ENCODE data around the gene PCP4.
A peak's percentile ranks its signal among the peaks of the same experiment; 100 is the strongest.

PCP4 gene

GRCh38 chr21:39867198-39867650, at the start of gene PCP4:
Gene PCP4, plus strand, starts transcription at chr21:39867438. Its CDS starts 64 bp downstream, at chr21:39867502.
- DNase-seq: peak; percentile 65

- DNase-seq: no peak
These were observed 48.7 kb upstream of the PCP4 start for GRCh38 chr21:39818557-39818956.

- no peak for DNase-seq
These were observed 45.2 kb upstream of the PCP4 start for GRCh38 chr21:39822042-39822441.

- no peak for DNase-seq
These were observed 42.0 kb upstream of the PCP4 start for GRCh38 chr21:39825250-39825649.

GRCh38 chr21:39834543-39834942, 32.7 kb upstream of the PCP4 start:
- no peak for DNase-seq

- no peak for DNase-seq
These were observed 29.3 kb upstream of the PCP4 start for GRCh38 chr21:39837861-39838359.

- no peak for DNase-seq
These were observed 26.7 kb upstream of the PCP4 start for GRCh38 chr21:39840373-39841097.

GRCh38 chr21:39842741-39843459, 24.3 kb upstream of the PCP4 start:
- DNase-seq: no peak

- no peak for DNase-seq
These were observed 23.8 kb upstream of the PCP4 start for GRCh38 chr21:39843483-39843882.

- no peak for DNase-seq
These were observed 23.3 kb upstream of the PCP4 start for GRCh38 chr21:39843916-39844315.

- DNase-seq: no peak
These were observed 21.6 kb upstream of the PCP4 start for GRCh38 chr21:39845571-39846130.

- DNase-seq: no peak
These were observed 19.4 kb upstream of the PCP4 start for GRCh38 chr21:39847877-39848276.

GRCh38 chr21:39849014-39849655, 18.1 kb upstream of the PCP4 start:
- DNase-seq: no peak

GRCh38 chr21:39850333-39850732, 16.9 kb upstream of the PCP4 start:
- no peak for DNase-seq

- DNase-seq: no peak
These were observed 16.1 kb upstream of the PCP4 start for GRCh38 chr21:39851002-39851618.

- no peak for DNase-seq
These were observed 15.1 kb upstream of the PCP4 start for GRCh38 chr21:39852021-39852721.

- no peak for DNase-seq
These were observed 14.3 kb upstream of the PCP4 start for GRCh38 chr21:39852726-39853500.

- DNase-seq: no peak
These were observed 12.7 kb upstream of the PCP4 start for GRCh38 chr21:39854572-39854971.

- no peak for DNase-seq
These were observed 11.6 kb upstream of the PCP4 start for GRCh38 chr21:39855595-39855994.

- no peak for DNase-seq
These were observed 6.6 kb upstream of the PCP4 start for GRCh38 chr21:39860600-39860999.

- no peak for DNase-seq
These were observed 4.1 kb upstream of the PCP4 start for GRCh38 chr21:39863111-39863510.

All from stimulated activated CD8-positive, alpha-beta memory T cell treated with anti-CD3 and anti-CD28 coated beads, Interleukin-4, amount 100 ng/mL, for 48 hours (primary cell).